Fibroblast of lung (primary cell): ENCODE measurements around the gene ADCY5.

Experiments
- CTCF ChIP-seq, 2 donors: IDR thresholded peaks in 1 of 2; conservative IDR thresholded peaks in 1 of 2; 1 replicate in 1 of 2; 2 replicates in 1 of 2; pipeline ENCODE4 v1.5.1; 2011 to 2012; ENCODE audit warnings: low read length in 2 of 2, control low read depth in 1 of 2, inconsistent platforms in 1 of 2, low read depth in 1 of 2, mild to moderate bottlenecking in 1 of 2
- EZH2 ChIP-seq: IDR thresholded peaks from 2 replicates; pipeline ENCODE4 v1.5.1; 2012; ENCODE audit warnings: low read length, control low read depth, mild to moderate bottlenecking; ENCODE audit errors: missing control alignments

GRCh38 chr3:123416173-123416572 is 32.7 kb downstream of the ADCY5 start:
- no peak for TF ChIP-seq CTCF (conservative IDR thresholded peaks at IDR 0.05 in 1 of 2, IDR thresholded peaks at IDR 0.05 in 1 of 2; ENCODE audit: low read depth in 1 of 2, low read length in 2 of 2)
- TF ChIP-seq EZH2 = no peak
